Fibroblast of peridontal ligament (primary cell): ENCODE data around the gene SMIM24.
A peak's percentile ranks its signal among the peaks of the same experiment; 100 is the strongest.

Experiments used
- DNase-seq: peaks from one replicate; pipeline ENCODE4 v3.0.0-alpha.2; 2010; ENCODE audit errors: extremely low read depth

SMIM24 gene

DNA sequence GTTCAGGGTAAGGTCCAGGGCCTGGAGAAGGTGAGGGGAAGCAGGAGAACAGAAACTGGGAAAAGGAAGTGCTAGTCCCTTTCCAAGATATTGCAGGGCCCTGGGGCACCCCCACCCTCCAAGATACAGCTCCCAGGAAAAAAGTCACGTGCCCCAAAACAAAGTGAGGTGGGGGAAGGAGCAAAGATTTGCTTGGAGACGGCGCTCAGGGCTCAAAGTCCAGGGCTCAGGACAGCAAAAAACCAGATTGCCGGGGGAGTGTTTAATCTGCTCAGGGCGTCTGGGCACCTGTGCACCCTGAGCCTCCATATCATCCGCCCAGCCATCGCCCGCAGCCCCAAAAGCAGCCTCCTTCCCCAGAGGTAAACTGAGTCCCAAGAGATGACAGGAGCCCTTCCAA, 6.3 kb downstream of the SMIM24 start:
- no peak for DNase-seq

DNA sequence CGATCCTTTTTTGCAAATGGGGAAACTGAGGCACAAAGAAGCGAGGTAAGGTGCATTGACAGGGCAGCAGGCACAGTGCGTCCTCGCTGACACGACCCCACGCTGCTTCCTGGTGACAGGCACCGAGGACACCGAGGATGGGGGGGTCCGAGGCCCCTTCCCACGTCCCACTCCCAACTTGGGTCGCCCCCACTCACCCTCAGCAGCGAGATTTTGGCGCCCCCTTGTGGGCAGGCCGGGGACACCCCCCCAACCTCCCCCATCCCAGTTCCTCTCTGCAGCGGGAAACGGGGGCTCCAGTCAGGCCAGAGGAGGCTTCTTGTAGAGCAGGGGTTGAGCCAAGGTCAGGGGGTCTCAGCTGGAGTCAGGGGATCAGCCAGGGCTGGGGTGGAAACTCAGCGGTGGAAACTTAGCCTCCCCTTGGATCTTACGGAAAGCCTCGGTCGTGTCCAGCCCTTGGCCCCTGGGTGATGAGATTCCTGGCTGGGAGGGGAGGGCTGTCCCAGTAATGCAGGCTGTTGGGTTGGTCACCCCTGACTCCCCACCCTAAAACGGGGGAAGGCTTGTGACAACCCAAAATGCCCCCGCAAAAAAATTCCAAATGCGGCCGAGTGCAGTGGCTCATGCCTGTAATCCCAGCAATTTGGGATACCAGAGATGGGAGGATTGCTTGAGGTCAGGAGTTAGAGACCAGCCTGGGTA, 8.2 kb downstream of the SMIM24 start:
- no peak for DNase-seq

DNA sequence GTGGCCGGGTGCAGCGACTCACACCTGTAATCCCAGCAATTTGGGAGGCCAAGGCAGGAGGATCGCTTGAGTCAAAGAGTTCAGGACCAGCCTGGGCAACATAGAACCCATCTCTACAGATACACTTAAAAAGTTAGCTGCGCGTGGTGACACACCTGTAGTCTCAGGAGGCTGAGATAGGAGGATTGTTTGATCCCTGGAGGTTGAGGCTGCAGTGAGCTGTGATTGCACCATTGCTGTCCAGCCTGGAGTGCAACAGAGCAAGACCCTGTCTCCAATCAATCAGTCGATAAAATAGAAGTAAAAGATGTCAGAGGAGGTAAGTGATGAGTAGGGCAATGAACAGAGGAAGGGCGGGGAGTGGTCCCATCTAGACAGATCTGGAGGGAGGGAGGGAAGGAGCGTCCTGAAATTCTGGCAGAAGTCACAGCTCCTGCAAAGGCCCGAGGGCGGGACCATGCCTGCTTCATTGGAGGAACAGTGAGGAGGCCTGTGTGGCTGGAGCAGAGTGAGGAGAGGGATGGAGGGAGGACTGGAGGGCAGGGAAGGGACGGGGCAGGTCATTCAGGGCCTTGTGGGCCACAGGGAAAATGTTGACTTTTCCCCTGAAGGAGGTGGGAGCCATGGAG, 9.7 kb downstream of the SMIM24 start:
- no peak for DNase-seq

DNA sequence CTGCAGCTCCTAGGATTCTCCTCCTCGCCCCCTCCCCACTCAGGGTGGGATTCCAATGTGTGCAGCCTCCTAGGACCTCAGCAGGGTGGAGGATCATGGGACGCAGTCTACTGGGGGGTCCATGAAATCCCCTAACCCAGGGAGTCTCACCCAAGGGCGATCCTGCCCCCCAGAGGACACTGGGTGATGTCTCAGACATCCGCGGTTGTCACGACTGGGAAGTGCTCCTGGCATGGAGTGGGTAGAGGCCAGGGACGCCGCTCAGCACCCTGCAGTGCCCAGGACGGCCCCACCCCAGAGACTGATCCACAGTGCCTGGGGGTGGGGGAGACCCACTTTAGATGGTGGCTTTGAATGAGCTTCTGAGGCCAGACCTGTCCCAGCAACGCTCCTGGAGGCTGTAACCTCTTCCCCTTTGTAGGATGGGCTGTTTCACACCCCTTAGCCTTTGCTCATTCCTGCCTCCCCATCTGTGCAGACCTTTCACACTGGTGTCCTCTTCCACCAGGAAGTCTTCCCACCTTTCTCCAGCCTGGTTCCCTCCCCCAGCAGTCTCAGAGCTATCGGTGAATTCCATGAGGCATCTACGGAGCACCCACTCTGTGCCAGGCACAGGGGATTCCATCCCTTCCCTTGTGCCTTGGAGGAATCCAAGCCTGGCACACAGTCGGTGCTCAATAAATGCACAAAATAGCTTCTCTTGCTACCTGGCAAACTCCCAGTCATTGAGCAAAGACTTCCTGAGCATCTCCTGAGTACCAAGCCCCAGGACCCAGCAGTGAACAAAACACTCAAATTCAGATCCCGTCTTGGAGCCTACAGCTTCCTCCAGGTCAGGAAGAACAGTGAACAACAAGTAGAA, 10.5 kb downstream of the SMIM24 start:
- no peak for DNase-seq

DNA sequence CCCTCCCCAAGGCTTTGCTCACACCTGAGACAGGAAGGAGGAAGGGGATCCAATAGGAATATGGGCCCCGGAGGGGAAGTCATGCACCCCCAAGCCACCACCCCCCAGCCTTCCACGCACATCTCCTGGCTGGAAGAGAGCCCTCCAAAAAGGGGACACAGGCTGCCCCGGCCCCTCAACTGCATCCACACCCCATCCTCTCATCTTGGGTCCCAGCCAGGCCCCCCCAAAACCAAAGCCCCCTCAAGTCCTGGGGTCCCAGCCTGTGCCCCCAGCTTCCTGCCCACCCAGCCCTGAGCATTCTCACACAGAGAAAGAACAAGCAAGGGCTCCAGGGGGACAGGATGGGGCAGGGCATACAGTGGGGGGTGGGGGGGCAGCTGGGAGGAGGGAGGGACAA, 12.1 kb downstream of the SMIM24 start:
- DNase-seq = no peak

DNA sequence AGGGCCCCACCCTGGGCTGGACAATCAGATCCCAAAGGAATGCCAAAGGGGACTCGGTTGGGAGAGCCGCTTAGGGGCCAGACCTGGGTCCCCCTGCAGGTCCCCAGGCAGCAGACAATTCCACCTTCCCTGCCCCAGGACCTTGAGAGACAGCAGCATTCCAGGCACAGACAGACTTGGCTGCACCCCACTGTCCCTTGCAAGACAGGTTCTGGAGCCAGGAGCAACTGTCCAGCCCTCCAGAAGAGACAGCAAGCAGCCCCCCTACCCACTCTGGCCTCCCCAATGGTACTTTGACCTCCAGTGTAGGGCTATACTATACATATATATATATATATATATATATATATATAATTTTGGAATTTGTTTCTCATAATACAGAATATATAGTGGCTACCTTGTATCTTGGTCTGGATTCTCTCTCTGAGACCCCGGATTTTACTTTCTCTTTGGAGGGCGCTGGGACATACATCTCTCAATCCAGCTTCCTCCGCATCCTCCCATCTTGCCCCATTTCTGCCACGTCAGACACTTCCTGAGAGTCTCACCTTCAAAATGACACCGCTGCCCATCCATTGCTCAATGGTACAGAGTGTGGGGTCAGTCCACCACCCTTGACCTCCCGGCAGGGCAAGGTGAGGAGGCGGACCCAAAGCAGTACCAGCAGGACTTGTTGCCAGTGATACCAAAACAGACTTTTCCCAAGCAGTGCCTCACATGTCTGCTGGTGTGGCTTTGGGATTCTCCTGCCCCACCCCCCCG, 12.7 kb downstream of the SMIM24 start:
- DNase-seq = no peak

DNA sequence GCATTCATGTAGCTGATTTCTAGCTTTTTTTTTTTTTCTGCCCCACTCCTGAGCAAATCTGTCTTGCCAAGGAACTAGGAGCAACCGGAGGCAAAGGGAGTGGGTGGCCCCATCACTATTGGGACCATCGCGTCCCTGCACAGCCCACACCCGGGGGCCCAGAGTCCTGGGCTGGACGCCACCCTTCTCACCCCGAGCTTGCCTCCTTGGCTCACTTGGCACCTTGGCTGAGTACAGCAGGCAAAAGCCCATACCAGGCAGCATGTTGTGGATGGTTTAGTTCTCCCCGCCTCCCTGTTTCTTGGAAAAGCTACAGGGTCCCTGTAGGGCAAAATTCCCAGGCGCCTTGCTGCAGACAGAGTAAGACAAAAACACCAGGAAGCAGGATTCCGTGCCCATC, 13.7 kb downstream of the SMIM24 start:
- no peak for DNase-seq

DNA sequence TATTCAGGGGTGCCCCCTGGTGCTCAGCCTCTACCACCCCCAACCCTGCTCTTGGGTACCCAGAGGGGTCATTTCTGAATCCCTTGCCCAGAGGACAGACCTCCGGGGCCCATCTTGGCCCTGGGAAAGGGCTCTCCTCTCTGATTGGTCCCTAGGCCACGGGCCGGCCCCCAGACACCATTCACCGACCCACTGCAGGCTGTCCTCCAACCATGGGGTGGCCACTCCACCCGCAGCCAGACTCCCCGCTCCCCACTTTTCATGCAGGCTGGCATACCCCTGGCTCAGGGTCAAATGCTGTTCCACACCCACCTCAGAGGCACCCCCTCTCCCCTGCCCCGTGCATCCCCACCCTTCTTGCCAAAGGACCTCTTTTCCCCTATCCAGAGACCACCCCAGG, 14.8 kb downstream of the SMIM24 start:
- DNase-seq = no peak

DNA sequence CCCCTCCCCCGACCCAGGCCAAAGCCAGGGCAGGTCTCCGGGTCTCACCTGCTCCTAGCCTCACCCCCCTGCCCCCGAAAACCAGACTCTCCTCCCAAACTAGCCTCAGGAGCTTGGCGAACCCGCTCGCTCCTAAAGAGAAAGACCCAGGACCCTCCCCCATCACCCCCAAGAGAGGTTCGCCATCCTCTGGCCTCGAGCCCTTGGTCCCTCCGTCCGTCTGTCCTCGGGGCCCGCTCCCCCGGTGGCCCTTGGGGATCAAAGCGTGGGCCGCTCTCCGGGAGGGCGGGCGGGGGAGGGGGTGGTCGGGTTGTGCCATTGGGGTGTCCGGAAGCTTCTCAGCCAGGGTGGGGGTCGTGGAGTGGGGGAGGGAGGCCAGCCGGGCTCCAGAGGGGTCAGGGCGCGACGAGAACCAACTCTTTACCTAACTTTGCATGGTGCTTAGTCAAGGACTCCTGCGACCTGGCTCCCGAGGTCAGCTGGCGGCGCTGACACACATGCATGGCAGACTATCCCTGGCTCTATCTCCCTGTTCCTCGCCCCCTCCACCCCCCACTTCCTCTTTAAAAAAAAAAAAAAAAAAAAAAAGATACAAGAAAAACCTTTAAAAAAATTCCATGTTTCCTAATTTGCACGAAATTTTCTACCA, 15.6 kb downstream of the SMIM24 start:
- DNase-seq = no peak

DNA sequence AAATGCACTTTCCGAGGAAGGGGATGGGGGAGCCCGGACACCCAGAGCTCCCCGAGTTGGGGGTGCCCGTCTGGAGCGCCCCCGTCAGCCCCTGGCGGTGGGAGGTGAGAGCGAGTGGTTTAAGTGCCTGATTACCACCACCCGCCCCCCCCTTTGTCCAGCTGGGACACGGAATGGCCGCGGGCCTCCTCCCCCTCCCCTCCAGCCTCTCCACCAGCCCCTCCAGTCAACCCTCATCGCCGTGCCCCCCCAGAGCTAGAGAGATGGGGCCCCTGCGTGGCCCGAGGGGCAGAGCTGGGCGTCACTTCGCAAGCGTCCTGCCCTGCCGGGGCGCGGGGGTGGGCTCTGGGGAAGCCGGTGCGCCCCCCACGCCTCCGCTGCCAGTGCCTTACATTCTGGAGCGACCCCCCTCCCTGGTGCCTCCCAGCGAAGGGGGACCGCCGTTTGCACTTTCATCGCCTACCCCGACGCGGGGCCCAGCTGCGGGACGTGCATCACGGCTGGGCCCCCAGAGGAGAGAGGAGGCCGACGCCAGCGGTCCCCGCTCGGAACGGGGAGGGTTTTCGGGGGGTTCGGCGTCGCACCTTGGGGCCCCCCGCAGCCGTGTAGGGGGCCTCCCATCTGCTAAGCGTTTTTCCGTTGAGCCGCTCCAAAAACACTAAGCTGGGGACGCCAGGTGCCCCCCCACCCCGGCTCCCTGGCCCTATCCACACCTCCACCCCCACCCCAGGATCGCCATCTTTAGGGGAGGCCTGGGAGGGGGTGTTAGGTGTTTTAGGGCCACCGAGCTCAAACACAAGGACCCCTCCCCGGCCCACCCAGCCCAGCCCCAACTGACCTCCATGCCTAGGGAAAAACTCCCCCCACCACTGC, 16.4 kb downstream of the SMIM24 start:
- DNase-seq = no peak

DNA sequence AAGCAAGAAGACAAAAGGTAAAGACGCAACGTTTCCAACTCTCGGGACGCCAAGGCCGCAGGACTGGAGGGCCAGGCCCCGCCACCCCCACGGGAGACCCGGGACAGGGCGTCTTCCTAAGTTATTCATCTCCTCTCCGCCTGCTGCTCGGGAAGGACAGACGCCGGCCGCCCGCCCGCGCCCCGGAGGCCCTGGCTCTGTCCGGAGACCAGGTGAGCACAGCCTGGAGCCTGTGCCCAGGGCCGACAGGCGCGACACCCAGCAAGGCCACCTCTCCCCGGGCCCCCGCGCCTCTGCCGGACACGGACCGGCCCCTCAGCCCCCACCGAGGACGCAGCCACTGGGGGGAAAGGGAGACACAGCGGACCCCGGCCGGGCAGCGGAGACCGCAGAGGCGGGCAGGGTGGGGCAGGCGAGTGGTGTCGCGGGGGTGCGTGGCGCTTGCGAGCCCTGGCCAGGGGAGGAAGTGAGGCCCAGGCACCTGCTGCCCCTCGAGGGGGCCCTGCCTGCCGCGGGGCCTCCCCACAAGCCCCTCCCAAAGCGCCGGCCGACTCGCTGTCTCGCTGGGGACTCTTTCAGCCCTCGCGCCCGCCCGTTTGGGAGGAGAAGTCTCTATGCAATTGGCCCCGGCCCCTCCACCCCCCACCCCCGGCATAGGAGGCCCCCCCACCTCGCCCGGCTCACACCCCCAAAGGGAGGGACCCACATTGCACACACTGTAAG, 17.2 kb downstream of the SMIM24 start:
- no peak for DNase-seq

DNA sequence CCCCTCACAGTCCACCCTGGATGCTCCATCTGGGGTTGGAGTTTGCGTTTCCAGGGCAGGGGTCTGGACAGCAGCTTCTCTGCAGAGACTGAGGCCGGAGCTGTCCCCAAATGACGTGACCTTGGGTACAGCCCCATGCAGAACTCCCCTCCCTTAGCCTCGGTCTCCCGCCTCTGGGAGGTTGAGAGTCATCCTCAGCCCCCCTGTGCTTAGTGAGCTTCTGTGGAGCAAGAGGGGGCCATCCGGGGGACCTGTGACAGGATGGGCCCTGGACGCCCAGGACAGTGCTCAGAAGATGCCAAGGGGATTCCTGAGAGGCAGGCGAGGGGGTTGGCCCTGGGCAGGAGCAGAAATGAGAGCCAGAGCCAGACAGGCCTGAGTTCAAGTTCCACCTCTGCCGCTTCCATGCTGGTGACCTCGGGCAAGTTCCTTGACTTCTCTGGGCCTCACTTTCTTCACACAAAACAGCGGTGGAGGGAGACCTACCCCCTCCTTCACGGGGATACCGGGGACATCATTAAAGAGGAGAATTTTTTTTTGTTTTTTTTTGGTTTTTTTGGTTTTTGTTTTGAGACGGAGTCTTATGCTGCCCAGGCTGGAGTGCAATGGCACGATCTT, 20.3 kb downstream of the SMIM24 start:
- no peak for DNase-seq

DNA sequence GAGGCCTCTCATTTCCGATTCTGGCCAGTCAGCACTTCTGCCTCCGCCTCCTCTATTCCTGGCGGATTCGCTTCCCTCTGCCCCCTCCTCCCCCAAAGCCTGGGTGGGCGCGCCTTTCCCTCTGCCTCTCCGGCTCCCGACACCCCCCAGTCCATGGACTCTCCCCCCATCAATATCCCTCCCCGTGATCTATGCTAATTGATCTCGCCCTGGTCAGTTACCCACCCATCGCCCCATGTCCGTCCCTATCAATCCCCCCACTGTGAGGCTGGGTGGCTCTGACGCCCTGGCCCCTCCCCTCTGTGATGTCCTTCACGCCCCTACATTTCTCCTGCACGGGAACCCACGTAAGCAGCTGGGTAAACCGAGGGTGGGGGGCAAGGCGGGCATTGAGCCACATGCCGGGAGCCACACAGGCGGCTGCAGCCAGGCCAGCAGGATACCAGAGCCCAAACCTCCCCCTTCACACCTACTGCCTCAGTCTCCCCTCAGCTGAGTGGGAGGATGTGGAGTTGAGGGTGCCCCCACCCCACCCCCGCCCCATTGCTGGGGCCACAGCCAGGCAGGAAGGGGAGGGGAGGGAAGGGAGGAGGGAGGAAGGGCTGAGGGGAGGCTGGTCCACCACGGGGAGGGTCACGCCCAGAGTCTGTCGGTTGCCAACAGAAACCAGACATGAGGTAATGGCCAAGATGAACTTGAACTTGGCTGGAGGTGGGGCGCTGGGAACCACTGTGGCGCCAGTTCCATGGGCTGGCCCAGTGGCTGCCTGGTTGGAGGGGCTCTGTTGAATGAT, 21.0 kb downstream of the SMIM24 start:
- peak; percentile 87 for DNase-seq

DNA sequence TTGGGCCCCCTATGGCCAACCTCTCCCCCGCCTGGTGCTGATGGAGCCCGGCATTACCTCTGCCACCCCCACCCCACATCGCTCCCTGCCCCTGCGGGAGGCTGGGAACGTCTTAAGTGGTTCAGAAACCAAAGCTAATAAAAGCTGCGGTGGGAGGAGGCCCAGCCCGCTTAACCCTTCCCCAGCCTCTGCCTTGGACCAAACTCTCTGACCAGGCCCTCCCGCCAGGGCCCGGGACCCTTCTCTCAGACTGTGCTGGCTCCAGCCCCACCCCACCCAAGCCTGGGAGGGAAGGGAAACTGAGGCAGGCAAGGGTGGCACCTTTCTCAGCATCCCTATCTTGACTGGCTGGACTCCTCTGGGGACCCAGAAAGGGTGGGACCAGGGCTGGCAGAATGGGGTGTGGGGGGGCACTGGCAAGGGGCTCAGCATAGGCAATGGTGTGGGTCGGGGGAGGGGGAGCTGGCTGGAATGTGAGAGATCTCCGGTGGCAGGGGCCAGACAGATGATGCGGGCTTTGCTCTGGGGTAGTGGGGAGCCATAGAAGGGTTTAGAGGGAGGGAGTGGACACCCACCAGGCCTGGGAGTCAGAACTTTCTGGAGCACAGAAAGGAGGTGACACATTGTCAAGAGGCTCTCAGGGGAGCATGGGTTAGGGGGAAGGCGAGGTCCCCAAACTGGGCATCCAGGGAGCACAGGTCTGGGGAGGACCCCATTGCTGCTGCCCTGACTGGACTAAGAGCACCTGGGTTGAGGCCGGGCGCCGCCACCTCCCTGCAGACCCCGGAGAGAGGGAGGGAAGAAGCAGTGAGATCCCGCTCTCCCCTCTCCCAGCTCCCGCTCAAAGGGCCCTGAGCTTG, 21.9 kb downstream of the SMIM24 start:
- no peak for DNase-seq

DNA sequence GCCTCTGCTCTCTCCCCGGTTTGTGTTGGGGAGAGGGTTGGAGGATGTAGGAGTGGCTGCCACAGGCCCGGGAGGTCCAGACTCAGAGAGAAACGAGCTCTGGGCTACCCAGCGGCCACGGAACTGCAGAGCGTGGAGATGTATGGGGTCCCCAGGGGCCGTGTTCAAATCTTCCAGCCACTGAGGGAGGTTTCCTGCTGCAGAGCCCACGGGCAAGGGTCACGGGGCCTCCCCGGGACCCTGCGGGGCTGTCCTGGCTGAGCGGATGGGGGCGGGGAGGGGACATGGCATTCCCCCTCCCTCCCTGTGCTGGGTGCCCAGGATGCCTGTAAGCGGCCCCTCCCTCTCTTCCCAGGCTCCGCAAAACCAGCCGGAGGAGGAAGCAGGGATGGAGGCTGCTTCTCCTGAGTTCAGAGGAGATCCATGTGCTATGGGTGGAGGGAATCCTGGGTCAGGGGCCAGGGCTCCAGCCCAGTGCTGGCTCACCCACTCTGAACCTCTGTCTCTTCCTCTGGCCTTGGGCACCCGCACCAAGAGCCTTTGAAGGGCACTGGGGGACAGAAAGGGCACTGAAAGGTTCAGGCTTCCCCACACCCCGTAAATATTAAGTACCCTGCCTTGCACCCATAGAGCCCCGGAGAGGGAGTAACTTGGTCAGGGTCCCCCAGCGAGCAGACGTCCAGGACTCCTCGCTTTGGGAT, 22.6 kb downstream of the SMIM24 start:
- no peak for DNase-seq

DNA sequence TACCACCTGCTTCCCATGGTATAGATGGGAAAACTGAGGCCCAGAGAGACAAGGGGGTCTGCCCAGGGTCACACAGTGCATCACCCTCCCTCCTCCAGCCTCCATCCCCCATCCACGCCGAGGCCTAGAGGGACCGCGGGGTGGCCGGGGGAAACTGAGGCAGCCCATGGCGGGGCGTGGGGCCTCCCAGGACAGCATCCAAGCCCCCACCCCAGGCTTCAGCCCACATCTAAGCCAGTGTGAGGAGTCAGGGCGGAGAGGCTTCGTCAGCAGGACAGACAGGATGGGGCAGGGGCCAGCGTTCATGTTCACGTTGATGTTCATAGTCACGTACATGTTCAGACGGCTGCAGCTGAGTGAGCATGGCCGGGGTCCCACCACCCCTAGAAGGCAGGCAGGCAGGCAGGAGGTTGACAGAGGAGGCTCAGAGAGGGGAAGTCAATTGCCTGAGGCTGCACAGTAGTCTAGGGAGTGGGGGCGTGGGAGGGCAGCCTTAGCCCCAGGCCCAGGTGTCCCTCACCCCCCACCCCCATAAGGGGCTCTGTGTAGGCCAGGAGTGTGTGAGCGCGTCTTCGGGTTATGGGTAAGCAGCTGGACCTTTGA, 23.3 kb downstream of the SMIM24 start:
- DNase-seq = no peak
